Measurements from ENCODE around the gene APOD.

Gene APOD

GRCh38 chr3:195522254-195523023, 61.3 kb downstream of the APOD start:
- DNase-seq: no peak
